ENCODE data around the gene OR1J2.

Gene OR1J2

GRCh38 chr9:122510502-122510901 is at the start of gene OR1J2:
OR1J2 (plus strand) TSS chr9:122510802; CDS start chr9:122510802, 0 bp downstream.
- TF ChIP-seq CTCF (IDR thresholded peaks at IDR 0.05; ENCODE audit: borderline replicate concordance, control extremely low read depth, extremely low read depth, insufficient read depth, missing control alignments), result no peak
- no peak for DNase-seq (ENCODE audit: low spot score)
- in situ Hi-C loops (cut with MboI; ENCODE audit: low sequenced_read_pairs, unreplicated experiment), result no loop called here

GRCh38 chr9:122463828-122464632 is 46.6 kb upstream of the OR1J2 start:
- peak; percentile 20 for DNase-seq (ENCODE audit: low spot score)

GRCh38 chr9:122464633-122465567 is 45.7 kb upstream of the OR1J2 start:
- peak; percentile 58 for TF ChIP-seq CTCF (IDR thresholded peaks at IDR 0.05; ENCODE audit: borderline replicate concordance, control extremely low read depth, extremely low read depth, insufficient read depth, missing control alignments)

More at GRCh38 chr9:122463828-122464632, 46.6 kb upstream of the OR1J2 start:
- TF ChIP-seq CTCF (IDR thresholded peaks at IDR 0.05; ENCODE audit: borderline replicate concordance, control extremely low read depth, extremely low read depth, insufficient read depth, missing control alignments), result peak; percentile 29
- in situ Hi-C loops (cut with MboI; ENCODE audit: low sequenced_read_pairs, unreplicated experiment), result loop anchor here (10.0 to 25.0 kb wide), 4 partner anchors 351 to 898 kb away; partner anchors contain the start of gene CRB2

GRCh38 chr9:122466456-122466855 is 44.1 kb upstream of the OR1J2 start:
- TF ChIP-seq CTCF (IDR thresholded peaks at IDR 0.05; ENCODE audit: borderline replicate concordance, control extremely low read depth, extremely low read depth, insufficient read depth, missing control alignments), result no peak
- DNase-seq (ENCODE audit: low spot score), result no peak
- in situ Hi-C loops (cut with MboI; ENCODE audit: low sequenced_read_pairs, unreplicated experiment), result loop anchor here (10.0 to 25.0 kb wide), 4 partner anchors 348 to 896 kb away; partner anchors contain the start of gene CRB2

More at GRCh38 chr9:122464633-122465567, 45.7 kb upstream of the OR1J2 start:
- DNase-seq (ENCODE audit: low spot score), result peak; percentile 70
- in situ Hi-C loops (cut with MboI; ENCODE audit: low sequenced_read_pairs, unreplicated experiment), result loop anchor here (10.0 to 25.0 kb wide), 4 partner anchors 350 to 897 kb away; partner anchors contain the start of gene CRB2

GRCh38 chr9:122468735-122469134 is 41.9 kb upstream of the OR1J2 start:
- DNase-seq (ENCODE audit: low spot score), result no peak
- TF ChIP-seq CTCF (IDR thresholded peaks at IDR 0.05; ENCODE audit: borderline replicate concordance, control extremely low read depth, extremely low read depth, insufficient read depth, missing control alignments), result no peak
- in situ Hi-C loops (cut with MboI; ENCODE audit: low sequenced_read_pairs, unreplicated experiment), result loop anchor here (10.0 to 25.0 kb wide), 4 partner anchors 346 to 894 kb away; partner anchors contain the start of gene CRB2

- in situ Hi-C loops (cut with MboI; ENCODE audit: low sequenced_read_pairs, unreplicated experiment), result loop anchor here (25.0 kb wide), 3 partner anchors 362 to 888 kb away; partner anchors contain the start of gene CRB2
- DNase-seq (ENCODE audit: low spot score), result no peak
- no peak for TF ChIP-seq CTCF (IDR thresholded peaks at IDR 0.05; ENCODE audit: borderline replicate concordance, control extremely low read depth, extremely low read depth, insufficient read depth, missing control alignments)
Observed at GRCh38 chr9:122474561-122474960, 36.0 kb upstream of the OR1J2 start.
